Keratinocyte (primary cell): Measurements from ENCODE around the gene PRELP. TPM values are rescaled to one million over a fixed set of nuclear protein-coding genes. Genes with fewer than 3 reads are reported as not detected.
"Not testable (repeated sequence)": the region's sequence is repeated elsewhere in the genome, so short reads cannot be mapped to it uniquely, and the experiment has no call there.

ENCODE experiments used
- DNase-seq: peaks from one replicate; pipeline ENCODE4 v3.0.0-alpha.2; 2011; ENCODE audit warnings: low read depth, missing footprints, low spot score
- FAIRE-seq: peaks from 2 replicates; lab custom pipeline; 2011; peaks lifted over from hg19 to GRCh38; lab: Jason Lieb, UNC
- H2AFZ ChIP-seq: 2 replicates; pipeline ENCODE4 v1.6.0; 2012; ENCODE audit warnings: low read length, control low read depth, inconsistent platforms; ENCODE audit not compliant: control insufficient read depth
- H3K27ac ChIP-seq: 2 replicates; pipeline ENCODE4 v1.5.1; 2011; ENCODE audit warnings: low read length; ENCODE audit not compliant: control insufficient read depth, insufficient read depth
- H3K27me3 ChIP-seq: 3 replicates; pipeline ENCODE4 v1.6.0; 2011; ENCODE audit warnings: low read length; ENCODE audit not compliant: control insufficient read depth, insufficient read depth; ENCODE audit errors: extremely low read depth
- H3K36me3 ChIP-seq, 2 experiments: 2 replicates in 1 of 2; 3 replicates in 1 of 2; pipeline ENCODE4 v1.5.1; 2011; ENCODE audit warnings: low read length in 2 of 2, mild to moderate bottlenecking in 1 of 2; ENCODE audit not compliant: control insufficient read depth in 2 of 2, insufficient read depth in 2 of 2; ENCODE audit errors: extremely low read depth in 1 of 2
- H3K4me1 ChIP-seq: 3 replicates; pipeline ENCODE4 v1.5.1; 2011; ENCODE audit warnings: low read length; ENCODE audit not compliant: control insufficient read depth, insufficient read depth; ENCODE audit errors: extremely low read depth
- H3K4me2 ChIP-seq: 3 replicates; pipeline ENCODE4 v1.6.0; 2011; ENCODE audit warnings: low read depth, low read length; ENCODE audit not compliant: control insufficient read depth, insufficient read depth; ENCODE audit errors: extremely low read depth
- H3K4me3 ChIP-seq, 3 experiments: fragments of 200-600 bp in 1 of 3; sonication (generic) in 1 of 3; 2 replicates in 2 of 3; 3 replicates in 1 of 3; pipeline ENCODE4 v1.5.1; 2011 to 2016; ENCODE audit warnings: low read length in 3 of 3, mild to moderate bottlenecking in 3 of 3, control low read depth in 2 of 3, inconsistent platforms in 1 of 3, low read depth in 1 of 3, mixed read lengths in 1 of 3, mixed run types in 1 of 3, moderate library complexity in 1 of 3; ENCODE audit not compliant: control insufficient read depth in 2 of 3, insufficient read depth in 2 of 3; ENCODE audit errors: extremely low read depth in 1 of 3
- H3K79me2 ChIP-seq: 2 replicates; pipeline ENCODE4 v1.6.0; 2012; ENCODE audit warnings: low read length; ENCODE audit not compliant: control insufficient read depth, insufficient read depth
- H3K9ac ChIP-seq: 3 replicates; pipeline ENCODE4 v1.6.0; 2011; ENCODE audit warnings: low read length; ENCODE audit not compliant: control insufficient read depth, insufficient read depth; ENCODE audit errors: extremely low read depth
- H3K9me1 ChIP-seq: 3 replicates; pipeline ENCODE4 v1.6.0; 2011; ENCODE audit warnings: low read length; ENCODE audit not compliant: control insufficient read depth, insufficient read depth; ENCODE audit errors: extremely low read depth
- H3K9me3 ChIP-seq: 2 replicates; pipeline ENCODE4 v1.5.1; 2012; ENCODE audit warnings: low read depth, low read length; ENCODE audit not compliant: control insufficient read depth
- H4K20me1 ChIP-seq: 3 replicates; pipeline ENCODE4 v1.6.0; 2011; ENCODE audit warnings: low read length; ENCODE audit not compliant: control insufficient read depth, insufficient read depth; ENCODE audit errors: extremely low read depth
- CTCF ChIP-seq, 3 experiments: IDR thresholded peaks in 1 of 3; conservative IDR thresholded peaks in 1 of 3; optimal IDR thresholded peaks in 1 of 3; 2 replicates in 2 of 3; 3 replicates in 1 of 3; pipeline versions ENCODE3 to v1.5.1; 2011; ENCODE audit warnings: low read length in 3 of 3, mild to moderate bottlenecking in 3 of 3, moderate library complexity in 2 of 3, control low read depth in 1 of 3, inconsistent platforms in 1 of 3; ENCODE audit not compliant: insufficient read depth in 2 of 3; ENCODE audit errors: extremely low read depth in 1 of 3
- EZH2 ChIP-seq: IDR thresholded peaks from one replicate; pipeline ENCODE4 v1.6.1; 2012; ENCODE audit warnings: inconsistent platforms, mild to moderate bottlenecking, low read length, moderate library complexity
- dilution Hi-C: fragments of 300-500 bp; cut with MboI; formaldehyde crosslinking; loops from one replicate; pipeline ENCODE4 v1.7.0; 2020; ENCODE audit warnings: low sequenced_read_pairs; ENCODE audit not compliant: extremely low pct_ligation_motif_present
- polyA plus RNA-seq, 5 experiments: library from polyadenylated mRNA; depleted of rRNA in 3 of 5; stranded (reverse) in 3 of 5; stranded (forward) in 1 of 5; unstranded in 1 of 5; fragments of >200 nt; gene quantifications; 1 replicate in 1 of 5; 2 replicates in 3 of 5; 3 replicates in 1 of 5; pipeline versions ENCODE4 v1.2.1 to v1.2.3, GENCODE V29; 2011 to 2012; ENCODE audit warnings: missing spikeins in 2 of 5, low read depth in 1 of 5, low replicate concordance in 1 of 5

PRELP gene
- polyA plus RNA-seq, 1 donor (not counting 4 experiments of a cell fraction or from before 2014, with no cell fraction given), result 0.01 TPM

- no peak overlapping the region for H3K9ac ChIP-seq
- no peak overlapping the region for H2AFZ ChIP-seq
- dilution Hi-C loops, result loop anchor here (25.0 kb wide), 1 partner anchor 104 kb away; the partner anchor contains the start of gene FMOD
- H3K36me3 ChIP-seq, result no peaks in the 10 kb centered on the region
- FAIRE-seq (no peak), DNase-seq (no peak)
- H3K4me1 ChIP-seq, result peaks cover 5% of the 10 kb centered on the region
- no peak overlapping the region for H3K4me3 ChIP-seq
- no peaks in the 10 kb centered on the region for H4K20me1 ChIP-seq
- no peak for TF ChIP-seq CTCF (optimal IDR thresholded peaks at IDR 0.05 in 1 of 3, IDR thresholded peaks at IDR 0.05 in 1 of 3, conservative IDR thresholded peaks at IDR 0.05 in 1 of 3; ENCODE audit: extremely low read depth in 1 of 3, insufficient read depth in 2 of 3, low read length in 3 of 3)
- no peak for TF ChIP-seq EZH2
- H3K79me2 ChIP-seq, result no peaks in the 10 kb centered on the region
- no peaks in the 10 kb centered on the region for H3K9me1 ChIP-seq
- H3K27me3 ChIP-seq, result peaks cover 12% of the 10 kb centered on the region
- H3K9me3 ChIP-seq, result no peaks in the 10 kb centered on the region
- no peak overlapping the region for H3K4me2 ChIP-seq
- no peak overlapping the region for H3K27ac ChIP-seq
Measured at GRCh38 chr1:203465948-203466347, 9.7 kb upstream of the PRELP start.

- H4K20me1 ChIP-seq, H3K79me2 ChIP-seq, H3K4me1 ChIP-seq, DNase-seq, H3K27me3 ChIP-seq, H3K4me3 ChIP-seq, H3K9me1 ChIP-seq, H3K27ac ChIP-seq, H3K4me2 ChIP-seq, H3K36me3 ChIP-seq, H3K9me3 ChIP-seq, FAIRE-seq, H2AFZ ChIP-seq, H3K9ac ChIP-seq: not testable (repeated sequence)
- dilution Hi-C loops, result loop anchor here (25.0 kb wide), 1 partner anchor 105 kb away; the partner anchor contains the start of gene FMOD
Measured at GRCh38 chr1:203466906-203467549, 8.6 kb upstream of the PRELP start.

- TF ChIP-seq EZH2 (no peak), CTCF (optimal IDR thresholded peaks at IDR 0.05 in 1 of 3, IDR thresholded peaks at IDR 0.05 in 1 of 3, conservative IDR thresholded peaks at IDR 0.05 in 1 of 3; ENCODE audit: extremely low read depth in 1 of 3, insufficient read depth in 2 of 3, low read length in 3 of 3) (no peak)
- FAIRE-seq, result no peak
- H4K20me1 ChIP-seq, result no peaks in the 10 kb centered on the region
- H3K4me1 ChIP-seq, result peaks cover 5% of the 10 kb centered on the region
- no peak overlapping the region for H3K9ac ChIP-seq
- dilution Hi-C loops, result loop anchor here (25.0 kb wide), 1 partner anchor 105 kb away; the partner anchor contains the start of gene FMOD
- no peaks in the 10 kb centered on the region for H3K79me2 ChIP-seq
- no peaks in the 10 kb centered on the region for H3K36me3 ChIP-seq
- H3K27ac ChIP-seq, result no peak overlapping the region
- no peak overlapping the region for H2AFZ ChIP-seq
- DNase-seq, result no peak
- no peaks in the 10 kb centered on the region for H3K9me1 ChIP-seq
- H3K4me2 ChIP-seq, result no peak overlapping the region
- H3K4me3 ChIP-seq, result no peak overlapping the region
- no peaks in the 10 kb centered on the region for H3K9me3 ChIP-seq
- H3K27me3 ChIP-seq, result peaks cover 11% of the 10 kb centered on the region
Measured at GRCh38 chr1:203467550-203467921, 8.1 kb upstream of the PRELP start.
